SJSA1 (cell line): ENCODE data around the gene USP17L13. TPM values are rescaled to one million over a fixed set of nuclear protein-coding genes. Genes with fewer than 3 reads are reported as not detected.
A peak's percentile ranks its signal among the peaks of the same experiment; 100 is the strongest.
"Not testable (repeated sequence)": the region's sequence is repeated elsewhere in the genome, so short reads cannot be mapped to it uniquely, and the experiment has no call there.

Experiments
- DNase-seq, 2 experiments: peaks; one replicate each; pipeline ENCODE4 v3.0.0-alpha.2; 2015 to 2020; ENCODE audit warnings: low spot score in 2 of 2, low read depth in 1 of 2
- H3K27ac ChIP-seq: fragments of 250-450 bp; sonication (Bioruptor Pico); 2 replicates; pipeline ENCODE4 v1.5.1; 2020; ENCODE audit warnings: mild to moderate bottlenecking, moderate library complexity
- H3K27me3 ChIP-seq: fragments of 250-450 bp; sonication (Bioruptor Pico); replicated peaks from 2 replicates; pipeline ENCODE4 v1.5.1; 2020; ENCODE audit warnings: mild to moderate bottlenecking, moderate library complexity
- H3K36me3 ChIP-seq: fragments of 250-450 bp; sonication (Bioruptor Pico); 2 replicates; pipeline ENCODE4 v1.5.1; 2020; ENCODE audit warnings: mild to moderate bottlenecking
- H3K4me1 ChIP-seq: fragments of 250-450 bp; sonication (Bioruptor Pico); replicated peaks from 2 replicates; pipeline ENCODE4 v1.6.1; 2021; ENCODE audit warnings: mild to moderate bottlenecking
- H3K4me3 ChIP-seq: fragments of 250-450 bp; sonication (Bioruptor Pico); 2 replicates; pipeline ENCODE4 v1.5.1; 2020; ENCODE audit warnings: mild to moderate bottlenecking
- H3K9me3 ChIP-seq: fragments of 250-450 bp; sonication (Bioruptor Pico); replicated peaks from 2 replicates; pipeline ENCODE4 v1.5.1; 2020; ENCODE audit warnings: mild to moderate bottlenecking
- total RNA-seq: library from RNA; depleted of rRNA; stranded (reverse); fragments of >200 nt; shearing (Covaris generic); gene quantifications from 2 replicates; pipeline ENCODE4 v1.2.3, GENCODE V29; 2014; rRNA removed

Gene USP17L13, protein sequence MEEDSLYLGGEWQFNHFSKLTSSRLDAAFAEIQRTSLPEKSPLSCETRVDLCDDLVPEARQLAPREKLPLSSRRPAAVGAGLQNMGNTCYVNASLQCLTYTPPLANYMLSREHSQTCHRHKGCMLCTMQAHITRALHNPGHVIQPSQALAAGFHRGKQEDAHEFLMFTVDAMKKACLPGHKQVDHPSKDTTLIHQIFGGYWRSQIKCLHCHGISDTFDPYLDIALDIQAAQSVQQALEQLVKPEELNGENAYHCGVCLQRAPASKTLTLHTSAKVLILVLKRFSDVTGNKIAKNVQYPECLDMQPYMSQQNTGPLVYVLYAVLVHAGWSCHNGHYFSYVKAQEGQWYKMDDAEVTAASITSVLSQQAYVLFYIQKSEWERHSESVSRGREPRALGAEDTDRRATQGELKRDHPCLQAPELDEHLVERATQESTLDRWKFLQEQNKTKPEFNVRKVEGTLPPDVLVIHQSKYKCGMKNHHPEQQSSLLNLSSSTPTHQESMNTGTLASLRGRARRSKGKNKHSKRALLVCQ
- not detected in 2 replicates for total RNA-seq

- H3K36me3 ChIP-seq, H3K4me3 ChIP-seq, DNase-seq, H3K4me1 ChIP-seq, H3K9me3 ChIP-seq, H3K27me3 ChIP-seq, H3K27ac ChIP-seq: not testable (repeated sequence)
Measured at GRCh38 chr4:9224596-9224995, at the start of gene USP17L13. TSS of gene USP17L13 (plus strand) at chr4:9224896. CDS start at chr4:9224896, 0 bp downstream.

DNA sequence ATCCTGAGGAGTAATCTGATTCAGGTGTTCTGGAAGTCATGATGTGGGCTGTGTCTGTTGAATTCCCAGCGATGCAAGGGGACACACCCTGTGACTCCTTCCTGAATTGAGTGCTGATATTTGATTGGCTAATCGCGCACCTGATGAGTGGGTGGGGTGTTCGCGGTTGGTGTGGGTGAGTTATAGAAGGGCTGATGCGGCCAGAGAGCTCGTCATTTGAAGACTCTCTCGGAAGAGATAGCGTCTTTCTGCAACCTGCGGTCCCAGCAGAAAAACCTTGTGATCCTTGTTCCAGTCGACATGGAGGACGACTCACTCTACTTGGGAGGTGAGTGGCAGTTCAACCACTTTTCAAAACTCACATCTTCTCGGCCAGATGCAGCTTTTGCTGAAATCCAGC, 14.3 kb upstream of the USP17L13 start, which contains the start of gene USP17L10:
USP17L10 (plus strand) TSS at position 301 of the 400 bp plus-strand sequence; CDS start at position 301, 0 bp downstream.
- not testable (repeated sequence) for H3K9me3 ChIP-seq, H3K27ac ChIP-seq, H3K4me1 ChIP-seq, DNase-seq, H3K36me3 ChIP-seq, H3K27me3 ChIP-seq, H3K4me3 ChIP-seq

DNA sequence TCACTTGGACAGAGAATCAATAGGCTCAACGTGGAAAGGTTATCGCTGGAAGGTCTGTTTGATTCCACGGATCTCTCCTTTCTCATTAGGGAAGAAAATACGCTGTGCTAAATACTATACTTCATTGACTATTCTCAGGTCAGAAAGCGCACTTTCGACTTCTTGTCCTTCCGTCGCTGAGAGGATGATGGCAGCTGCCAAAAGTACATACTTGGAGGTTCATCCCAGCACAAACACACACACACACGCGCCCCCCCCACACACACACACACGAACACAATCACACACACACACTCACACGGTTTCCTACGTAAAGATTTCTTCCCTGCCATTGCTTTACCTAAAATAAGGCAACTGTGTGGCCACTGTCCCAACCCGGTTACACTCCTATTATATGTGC, 10.0 kb upstream of the USP17L13 start:
- H3K27me3 ChIP-seq, result not testable (repeated sequence)

DNA sequence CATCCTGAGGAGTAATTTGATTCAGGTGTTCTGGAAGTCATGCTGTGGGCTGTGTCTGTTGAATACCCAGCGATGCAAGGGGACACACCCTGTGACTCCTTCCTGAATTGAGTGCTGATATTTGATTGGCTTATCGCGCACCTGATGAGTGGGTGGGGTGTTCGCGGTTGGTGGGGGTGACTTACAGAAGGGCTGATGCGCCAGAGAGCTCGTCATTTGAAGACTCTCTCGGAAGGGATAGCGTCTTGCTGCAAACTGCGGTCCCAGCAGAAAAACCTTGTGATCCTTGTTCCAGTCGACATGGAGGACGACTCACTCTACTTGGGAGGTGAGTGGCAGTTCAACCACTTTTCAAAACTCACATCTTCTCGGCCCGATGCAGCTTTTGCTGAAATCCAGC, 9.6 kb upstream of the USP17L13 start, which contains the start of gene USP17L11:
USP17L11 (plus strand) TSS at position 301 of the 400 bp plus-strand sequence; CDS start at position 301, 0 bp downstream.
- H3K4me3 ChIP-seq, H3K9me3 ChIP-seq, DNase-seq, H3K36me3 ChIP-seq, H3K27me3 ChIP-seq, H3K4me1 ChIP-seq, H3K27ac ChIP-seq: not testable (repeated sequence)

More for the DNA sequence above, 10.0 kb upstream of the USP17L13 start:
- not testable (repeated sequence) for H3K36me3 ChIP-seq, H3K27ac ChIP-seq, H3K4me1 ChIP-seq, H3K9me3 ChIP-seq, H3K4me3 ChIP-seq
- peak in 1 of 2 experiments; percentile 50 for DNase-seq

- not testable (repeated sequence) for DNase-seq, H3K27ac ChIP-seq, H3K36me3 ChIP-seq, H3K4me3 ChIP-seq, H3K9me3 ChIP-seq, H3K4me1 ChIP-seq, H3K27me3 ChIP-seq
Measured at GRCh38 chr4:9219852-9220251, 4.8 kb upstream of the USP17L13 start, which contains the start of gene USP17L12. TSS of gene USP17L12 (plus strand) at chr4:9220152. CDS start at chr4:9220152, 0 bp downstream.

- H3K9me3 ChIP-seq, DNase-seq, H3K36me3 ChIP-seq, H3K27ac ChIP-seq, H3K4me3 ChIP-seq, H3K27me3 ChIP-seq, H3K4me1 ChIP-seq: not testable (repeated sequence)
Measured at GRCh38 chr4:9230249-9230648, 5.6 kb downstream of the USP17L13 start.

GRCh38 chr4:9234085-9234484, 9.4 kb downstream of the USP17L13 start, which contains the start of gene USP17L15:
TSS of gene USP17L15 (plus strand) at chr4:9234385. CDS start at chr4:9234385, 0 bp downstream.
- H3K27me3 ChIP-seq, DNase-seq, H3K27ac ChIP-seq, H3K4me3 ChIP-seq, H3K4me1 ChIP-seq, H3K36me3 ChIP-seq, H3K9me3 ChIP-seq: not testable (repeated sequence)

- not testable (repeated sequence) for H3K4me1 ChIP-seq, H3K27me3 ChIP-seq, H3K9me3 ChIP-seq, H3K4me3 ChIP-seq, H3K36me3 ChIP-seq, H3K27ac ChIP-seq
- peak; percentile 0 to 54 for DNase-seq
Measured at GRCh38 chr4:9238461-9238860, 13.8 kb downstream of the USP17L13 start.

- not testable (repeated sequence) for H3K4me3 ChIP-seq, H3K9me3 ChIP-seq, DNase-seq, H3K27me3 ChIP-seq, H3K4me1 ChIP-seq, H3K27ac ChIP-seq, H3K36me3 ChIP-seq
Measured at GRCh38 chr4:9243579-9243978, 18.9 kb downstream of the USP17L13 start, which contains the start of gene USP17L17. TSS of gene USP17L17 (plus strand) at chr4:9243879. CDS start at chr4:9243879, 0 bp downstream.

- peak; percentile 1 to 51 for DNase-seq
- not testable (repeated sequence) for H3K27me3 ChIP-seq, H3K36me3 ChIP-seq, H3K4me3 ChIP-seq, H3K27ac ChIP-seq, H3K9me3 ChIP-seq, H3K4me1 ChIP-seq
Measured at GRCh38 chr4:9247953-9248680, 23.4 kb downstream of the USP17L13 start, which contains the start of gene USP17L18. TSS of gene USP17L18 (plus strand) at chr4:9248630. CDS start at chr4:9248630, 0 bp downstream.

DNA sequence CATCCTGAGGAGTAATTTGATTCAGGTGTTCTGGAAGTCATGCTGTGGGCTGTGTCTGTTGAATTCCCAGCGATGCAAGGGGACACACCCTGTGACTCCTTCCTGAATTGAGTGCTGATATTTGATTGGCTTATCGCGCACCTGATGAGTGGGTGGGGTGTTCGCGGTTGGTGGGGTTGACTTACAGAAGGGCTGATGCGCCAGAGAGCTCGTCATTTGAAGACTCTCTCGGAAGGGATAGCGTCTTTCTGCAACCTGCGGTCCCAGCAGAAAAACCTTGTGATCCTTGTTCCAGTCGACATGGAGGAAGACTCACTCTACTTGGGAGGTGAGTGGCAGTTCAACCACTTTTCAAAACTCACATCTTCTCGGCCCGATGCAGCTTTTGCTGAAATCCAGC, 28.4 kb downstream of the USP17L13 start, which contains the start of gene USP17L19:
USP17L19 (plus strand) TSS at position 301 of the 400 bp plus-strand sequence; CDS start at position 301, 0 bp downstream.
- H3K4me3 ChIP-seq, H3K9me3 ChIP-seq, H3K27me3 ChIP-seq, H3K4me1 ChIP-seq, DNase-seq, H3K27ac ChIP-seq, H3K36me3 ChIP-seq: not testable (repeated sequence)

DNA sequence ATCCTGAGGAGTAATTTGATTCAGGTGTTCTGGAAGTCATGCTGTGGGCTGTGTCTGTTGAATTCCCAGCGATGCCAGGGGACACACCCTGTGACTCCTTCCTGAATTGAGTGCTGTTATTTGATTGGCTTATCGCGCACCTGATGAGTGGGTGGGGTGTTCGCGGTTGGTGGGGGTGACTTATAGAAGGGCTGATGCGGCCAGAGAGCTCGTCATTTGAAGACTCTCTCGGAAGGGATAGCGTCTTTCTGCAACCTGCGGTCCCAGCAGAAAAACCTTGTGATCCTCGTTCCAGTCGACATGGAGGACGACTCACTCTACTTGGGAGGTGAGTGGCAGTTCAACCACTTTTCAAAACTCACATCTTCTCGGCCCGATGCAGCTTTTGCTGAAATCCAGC, 33.1 kb downstream of the USP17L13 start, which contains the start of gene USP17L20:
USP17L20 (plus strand) TSS at position 301 of the 400 bp plus-strand sequence; CDS start at position 301, 0 bp downstream.
- H3K4me3 ChIP-seq, DNase-seq, H3K4me1 ChIP-seq, H3K9me3 ChIP-seq, H3K36me3 ChIP-seq, H3K27ac ChIP-seq, H3K27me3 ChIP-seq: not testable (repeated sequence)

- H3K4me3 ChIP-seq, DNase-seq, H3K36me3 ChIP-seq, H3K9me3 ChIP-seq, H3K27me3 ChIP-seq, H3K27ac ChIP-seq, H3K4me1 ChIP-seq: not testable (repeated sequence)
Measured at GRCh38 chr4:9262572-9262971, 37.9 kb downstream of the USP17L13 start, which contains the start of gene USP17L21. TSS of gene USP17L21 (plus strand) at chr4:9262872. CDS start at chr4:9262872, 0 bp downstream.
